KBM-7 (cell line): Measurements from ENCODE around the gene DUSP18.
A peak's percentile ranks its signal among the peaks of the same experiment; 100 is the strongest.
"Not testable (repeated sequence)": the region's sequence is repeated elsewhere in the genome, so short reads cannot be mapped to it uniquely, and the experiment has no call there.

Experiments
- DNase-seq: peaks from one replicate; pipeline ENCODE4 v3.0.0-alpha.2; 2015
- in situ Hi-C: fragments of 300-500 bp; cut with MboI; formaldehyde crosslinking; loops from 2 replicates; pipeline ENCODE4 v1.14.3; 2020; ENCODE audit warnings: low sequenced_read_pairs, low pct_unique_long_range_greater_than_20kb, mixed read lengths

DUSP18 gene

GRCh38 chr22:30667494-30668385 is at the start of gene DUSP18:
TSS of gene DUSP18 (minus strand) at chr22:30667875. CDS start at chr22:30664003, 3,872 bp downstream.
- DNase-seq, result peak; percentile 94
- in situ Hi-C loops, result no loop called here

- in situ Hi-C loops, result no loop called here
- DNase-seq, result no peak
Observed at GRCh38 chr22:30714062-30714461, 46.4 kb upstream of the DUSP18 start.

- in situ Hi-C loops, result no loop called here
- no peak for DNase-seq
Observed at GRCh38 chr22:30712094-30712493, 44.4 kb upstream of the DUSP18 start.

GRCh38 chr22:30709980-30710379 is 42.3 kb upstream of the DUSP18 start:
- in situ Hi-C loops, result not testable (repeated sequence)

GRCh38 chr22:30705710-30706651 is 38.3 kb upstream of the DUSP18 start:
- in situ Hi-C loops, result no loop called here
- DNase-seq, result peak; percentile 22

More at GRCh38 chr22:30709980-30710379, 42.3 kb upstream of the DUSP18 start:
- DNase-seq, result not testable (repeated sequence)

- in situ Hi-C loops, result no loop called here
- no peak for DNase-seq
Observed at GRCh38 chr22:30704978-30705377, 37.3 kb upstream of the DUSP18 start.

GRCh38 chr22:30702856-30703255 is 35.2 kb upstream of the DUSP18 start:
- no peak for DNase-seq
- in situ Hi-C loops, result no loop called here

GRCh38 chr22:30701872-30702271 is 34.2 kb upstream of the DUSP18 start:
- in situ Hi-C loops, result no loop called here
- no peak for DNase-seq

- in situ Hi-C loops, result no loop called here
Observed at GRCh38 chr22:30697975-30698374, 30.3 kb upstream of the DUSP18 start.

GRCh38 chr22:30695871-30696655 is 28.4 kb upstream of the DUSP18 start:
- in situ Hi-C loops, result no loop called here
- no peak for DNase-seq

More at GRCh38 chr22:30697975-30698374, 30.3 kb upstream of the DUSP18 start:
- DNase-seq, result no peak

GRCh38 chr22:30695351-30695851 is 27.7 kb upstream of the DUSP18 start:
- DNase-seq, result no peak
- in situ Hi-C loops, result no loop called here

- in situ Hi-C loops, result no loop called here
- DNase-seq, result peak; percentile 34
Observed at GRCh38 chr22:30694640-30695350, 27.1 kb upstream of the DUSP18 start, which contains the start of gene OSBP2. TSS of gene OSBP2 (plus strand) at chr22:30694874. CDS start at chr22:30694910, 36 bp downstream.

GRCh38 chr22:30694171-30694639 is 26.5 kb upstream of the DUSP18 start:
- in situ Hi-C loops, result no loop called here
- DNase-seq, result peak; percentile 67

GRCh38 chr22:30691204-30691603 is 23.5 kb upstream of the DUSP18 start:
- DNase-seq, result no peak
- in situ Hi-C loops, result no loop called here

- in situ Hi-C loops, result no loop called here
- DNase-seq, result no peak
Observed at GRCh38 chr22:30689622-30690021, 21.9 kb upstream of the DUSP18 start.

- in situ Hi-C loops, result no loop called here
- DNase-seq, result no peak
Observed at GRCh38 chr22:30687358-30687757, 19.7 kb upstream of the DUSP18 start.

- in situ Hi-C loops, result no loop called here
- no peak for DNase-seq
Observed at GRCh38 chr22:30685178-30685577, 17.5 kb upstream of the DUSP18 start.

- in situ Hi-C loops, result no loop called here
- no peak for DNase-seq
Observed at GRCh38 chr22:30681831-30682230, 14.2 kb upstream of the DUSP18 start.
